ENCODE measurements around the gene HOXB13. TPM values are rescaled to one million over a fixed set of nuclear protein-coding genes. Genes with fewer than 3 reads are reported as not detected.

HOXB13 gene
- total and polyA plus RNA-seq, 2 experiments from 2014 or later = not detected

DNA sequence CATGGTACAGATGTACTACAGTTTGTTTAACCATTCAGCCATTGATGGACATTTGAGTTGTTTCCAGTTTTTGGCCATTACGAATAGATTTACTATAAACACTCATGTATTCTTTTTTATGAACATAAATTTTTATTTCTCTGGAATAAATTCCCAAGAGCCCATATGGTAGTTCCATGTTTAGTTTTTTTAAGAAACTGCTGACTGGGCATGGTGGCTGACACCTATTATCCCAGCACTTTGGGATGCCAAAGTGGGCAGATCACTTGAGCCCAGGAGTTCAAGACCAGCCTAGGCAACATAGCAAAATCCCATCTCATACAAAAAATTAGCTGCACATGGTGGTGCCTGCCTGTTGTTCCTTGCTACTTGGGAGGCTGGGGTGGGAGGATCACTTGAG lies 36.5 kb downstream of the HOXB13 start:
- Histone ChIP-seq H3K36me3 (no peaks in the 10 kb centered on the region), H3K9me3 (ENCODE audit: low read depth) (no peaks in the 10 kb centered on the region), H3K4me3 (no peak overlapping the region), H3K27ac (no peak overlapping the region), H3K27me3 (peaks cover 26% of the 10 kb centered on the region), H3K4me1 (ENCODE audit: low read depth) (no peaks in the 10 kb centered on the region)
- DNase-seq (ENCODE audit: low read depth in 1 of 2, low spot score in 1 of 2) = no peak
- TF ChIP-seq, protein P1, sequence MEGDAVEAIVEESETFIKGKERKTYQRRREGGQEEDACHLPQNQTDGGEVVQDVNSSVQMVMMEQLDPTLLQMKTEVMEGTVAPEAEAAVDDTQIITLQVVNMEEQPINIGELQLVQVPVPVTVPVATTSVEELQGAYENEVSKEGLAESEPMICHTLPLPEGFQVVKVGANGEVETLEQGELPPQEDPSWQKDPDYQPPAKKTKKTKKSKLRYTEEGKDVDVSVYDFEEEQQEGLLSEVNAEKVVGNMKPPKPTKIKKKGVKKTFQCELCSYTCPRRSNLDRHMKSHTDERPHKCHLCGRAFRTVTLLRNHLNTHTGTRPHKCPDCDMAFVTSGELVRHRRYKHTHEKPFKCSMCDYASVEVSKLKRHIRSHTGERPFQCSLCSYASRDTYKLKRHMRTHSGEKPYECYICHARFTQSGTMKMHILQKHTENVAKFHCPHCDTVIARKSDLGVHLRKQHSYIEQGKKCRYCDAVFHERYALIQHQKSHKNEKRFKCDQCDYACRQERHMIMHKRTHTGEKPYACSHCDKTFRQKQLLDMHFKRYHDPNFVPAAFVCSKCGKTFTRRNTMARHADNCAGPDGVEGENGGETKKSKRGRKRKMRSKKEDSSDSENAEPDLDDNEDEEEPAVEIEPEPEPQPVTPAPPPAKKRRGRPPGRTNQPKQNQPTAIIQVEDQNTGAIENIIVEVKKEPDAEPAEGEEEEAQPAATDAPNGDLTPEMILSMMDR (IDR thresholded peaks at IDR 0.05; ENCODE audit: low read depth, low read length) = no peak

DNA sequence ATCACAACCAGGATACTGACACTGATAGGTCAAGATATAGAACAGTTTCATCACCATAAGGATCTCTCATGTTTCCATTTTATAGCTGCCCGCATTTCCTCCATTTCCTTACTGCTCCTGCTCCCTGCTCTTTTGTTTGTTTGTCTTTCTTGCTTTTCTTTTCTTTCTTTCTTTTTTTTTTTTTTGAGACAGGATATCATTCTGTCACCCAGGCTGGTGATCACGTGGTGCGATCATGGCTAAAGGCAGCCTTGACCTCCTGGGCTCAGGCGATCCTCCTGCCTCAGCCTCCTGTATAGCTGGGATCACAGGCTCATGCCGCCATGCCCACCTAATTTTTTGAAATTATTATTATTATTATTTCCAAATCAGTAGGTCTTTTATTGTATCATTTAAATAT lies 37.9 kb downstream of the HOXB13 start:
- no peaks in the 10 kb centered on the region for H3K4me1 ChIP-seq (ENCODE audit: low read depth)
- no peaks in the 10 kb centered on the region for H3K36me3 ChIP-seq
- H3K9me3 ChIP-seq (ENCODE audit: low read depth) = no peaks in the 10 kb centered on the region
- DNase-seq (ENCODE audit: low read depth in 1 of 2, low spot score in 1 of 2) = no peak
- H3K4me3 ChIP-seq = no peak overlapping the region
- peaks cover 26% of the 10 kb centered on the region for H3K27me3 ChIP-seq
- TF ChIP-seq, protein P1 (IDR thresholded peaks at IDR 0.05; ENCODE audit: low read depth, low read length) = no peak
- no peak overlapping the region for H3K27ac ChIP-seq

DNA sequence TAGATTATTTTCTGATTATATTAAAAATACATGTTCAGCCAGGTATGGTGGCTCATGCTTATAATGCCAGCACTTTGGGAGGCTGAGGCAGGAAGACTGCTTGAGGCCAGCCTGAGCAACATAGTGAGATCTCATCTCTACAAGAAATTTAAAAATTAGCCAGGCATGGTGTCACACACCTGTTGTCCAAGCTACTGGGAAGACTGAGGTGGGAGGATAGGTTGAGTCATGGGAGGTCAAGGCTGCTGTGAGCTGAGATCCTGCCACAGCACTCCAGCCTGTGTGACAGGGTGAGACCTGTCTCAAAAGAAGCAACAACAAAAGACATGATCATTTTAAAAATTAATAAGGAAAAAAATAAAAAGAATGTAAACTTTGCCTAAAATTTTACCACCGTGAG lies 46.9 kb downstream of the HOXB13 start:
- TF ChIP-seq, protein P1 (IDR thresholded peaks at IDR 0.05; ENCODE audit: low read depth, low read length) = no peak
- DNase-seq (ENCODE audit: low read depth in 1 of 2, low spot score in 1 of 2) = no peak
- Histone ChIP-seq H3K9me3 (ENCODE audit: low read depth) (no peaks in the 10 kb centered on the region), H3K4me3 (no peak overlapping the region), H3K27ac (no peak overlapping the region), H3K36me3 (no peaks in the 10 kb centered on the region), H3K27me3 (peaks cover 90% of the 10 kb centered on the region), H3K4me1 (ENCODE audit: low read depth) (no peaks in the 10 kb centered on the region)

DNA sequence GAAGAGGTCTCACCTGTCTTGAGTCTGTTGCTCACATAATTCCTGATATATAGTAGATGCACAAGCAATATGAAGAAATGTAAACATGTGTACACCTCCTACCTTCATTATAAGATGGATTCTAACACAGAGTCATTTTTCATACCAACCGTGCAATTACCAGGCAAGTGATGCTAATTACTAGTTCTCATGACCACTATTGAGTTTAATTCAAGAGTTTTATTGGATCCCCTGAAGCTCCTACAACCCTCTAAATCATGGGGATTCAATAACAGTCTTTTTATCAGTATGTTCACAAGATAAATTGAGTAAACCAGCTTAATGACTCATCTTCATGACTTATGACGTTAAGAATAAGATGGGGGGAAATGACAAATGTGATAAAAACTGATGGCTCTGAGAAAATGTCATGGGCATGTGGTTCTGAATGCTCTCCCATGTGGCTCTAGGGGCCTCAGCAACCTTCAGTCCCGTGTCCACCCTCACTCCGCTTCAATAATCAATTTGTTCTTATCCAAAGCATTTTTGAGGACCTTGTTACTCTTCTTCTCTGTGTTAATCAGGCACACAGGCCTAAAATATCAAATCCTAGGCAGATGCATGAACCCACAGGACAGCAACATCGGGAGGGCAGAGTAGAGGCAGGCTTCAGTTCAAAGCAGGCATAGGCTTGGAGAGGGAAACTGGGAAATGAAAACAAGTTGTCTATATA lies 49.0 kb downstream of the HOXB13 start:
- no peaks in the 10 kb centered on the region for H3K9me3 ChIP-seq (ENCODE audit: low read depth)
- DNase-seq (ENCODE audit: low read depth in 1 of 2, low spot score in 1 of 2) = peak in 1 of 2 donors; percentile 3
- no peak overlapping the region for H3K4me3 ChIP-seq
- H3K4me1 ChIP-seq (ENCODE audit: low read depth) = no peaks in the 10 kb centered on the region
- no peaks in the 10 kb centered on the region for H3K36me3 ChIP-seq
- no peak overlapping the region for H3K27ac ChIP-seq
- peaks cover 97% of the 10 kb centered on the region for H3K27me3 ChIP-seq
- TF ChIP-seq, protein P1 (IDR thresholded peaks at IDR 0.05; ENCODE audit: low read depth, low read length) = no peak

DNA sequence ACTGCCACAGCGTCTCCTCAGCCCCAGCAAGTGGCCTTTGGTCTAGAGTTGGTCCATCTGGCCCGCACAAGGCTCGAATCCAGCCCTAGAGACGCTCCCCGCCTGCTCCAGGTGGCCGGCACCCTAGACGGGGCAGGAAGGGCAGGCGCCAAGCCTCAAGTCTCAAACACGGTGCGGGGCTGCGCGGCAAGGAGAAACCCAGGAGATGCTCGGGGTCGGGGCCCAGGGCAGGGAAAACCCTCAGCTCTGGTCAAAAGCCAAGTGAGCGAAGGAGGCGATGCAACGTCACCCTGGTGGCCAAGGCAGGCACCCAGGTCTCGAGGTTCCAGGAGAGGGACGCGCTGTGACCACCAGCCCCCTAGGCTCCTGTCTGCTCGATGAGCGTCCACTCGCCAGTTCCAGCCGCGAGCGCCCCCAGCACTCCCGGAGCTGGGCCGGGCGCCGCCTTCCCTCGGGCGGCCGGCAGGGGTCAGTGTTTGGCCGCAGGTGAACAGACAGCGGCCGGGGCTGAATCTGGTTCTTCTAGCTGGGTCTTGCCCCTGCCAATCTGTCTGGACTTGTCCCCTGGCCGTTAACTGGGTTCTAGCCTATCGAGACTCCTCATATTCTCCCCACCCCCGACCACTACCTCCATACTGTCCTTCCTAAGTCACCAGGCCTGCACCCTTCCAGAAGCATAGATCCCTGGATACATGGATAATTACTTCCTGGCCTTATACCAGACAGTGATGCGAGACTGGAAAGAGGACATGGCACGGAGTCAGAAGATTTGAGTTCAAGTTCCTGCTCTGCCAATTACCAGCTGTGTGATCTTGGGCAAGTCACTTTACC lies 50.2 kb downstream of the HOXB13 start:
- DNase-seq (ENCODE audit: low read depth in 1 of 2, low spot score in 1 of 2) = peak; percentile 58 to 80
- H3K27ac ChIP-seq = no peak overlapping the region
- H3K27me3 ChIP-seq = peaks cover 97% of the 10 kb centered on the region
- TF ChIP-seq, protein P1 (IDR thresholded peaks at IDR 0.05; ENCODE audit: low read depth, low read length) = peak; percentile 93
- no peaks in the 10 kb centered on the region for H3K9me3 ChIP-seq (ENCODE audit: low read depth)
- H3K4me1 ChIP-seq (ENCODE audit: low read depth) = no peaks in the 10 kb centered on the region
- no peaks in the 10 kb centered on the region for H3K36me3 ChIP-seq
- H3K4me3 ChIP-seq = no peak overlapping the region
